ENCODE data around the gene NF2.

Gene NF2

GRCh38 chr22:29747832-29748231, 144.4 kb downstream of the NF2 start (continued):
- TF ChIP-seq POU6F1 (CRISPR knock-in tag; IDR thresholded peaks at IDR 0.05; ENCODE audit: borderline replicate concordance, low read depth), result no peak
- TF ChIP-seq ESRRG (CRISPR knock-in tag; IDR thresholded peaks at IDR 0.05), result no peak
- no peak for TF ChIP-seq ZNF565 (CRISPR knock-in tag; conservative IDR thresholded peaks at IDR 0.05; ENCODE audit: low read depth)
- TF ChIP-seq ZNF70 (CRISPR knock-in tag; IDR thresholded peaks at IDR 0.05), result no peak
- no peak for TF ChIP-seq ZFP30 (CRISPR knock-in tag; IDR thresholded peaks at IDR 0.05)
- no peak for TF ChIP-seq BACH2 (CRISPR knock-in tag; IDR thresholded peaks at IDR 0.05; ENCODE audit: borderline replicate concordance)
- TF ChIP-seq CSRNP3 (CRISPR knock-in tag; IDR thresholded peaks at IDR 0.05), result no peak
- no peak for TF ChIP-seq PATZ1 (CRISPR knock-in tag; IDR thresholded peaks at IDR 0.05; ENCODE audit: borderline replicate concordance)
- no peak for TF ChIP-seq ZNF8 (CRISPR knock-in tag; IDR thresholded peaks at IDR 0.05)

Measured in SK-N-SH treated with all-trans-retinoic acid at 6 μM for 48 hours (cell line).